Epithelial cell of esophagus (primary cell): ENCODE data around the gene PHLDB1.
"Not testable (repeated sequence)": the region's sequence is repeated elsewhere in the genome, so short reads cannot be mapped to it uniquely, and the experiment has no call there.

Experiments
- DNase-seq: peaks from one replicate; pipeline ENCODE4 v3.0.0; 2010; ENCODE audit warnings: low read depth
- H3K4me3 ChIP-seq: 2 replicates; pipeline ENCODE4 v1.5.1; 2011; ENCODE audit warnings: mild to moderate bottlenecking, low read length, control low read depth
- CTCF ChIP-seq: IDR thresholded peaks from 2 replicates; pipeline ENCODE4 v1.5.1; 2011; ENCODE audit warnings: low read depth, mild to moderate bottlenecking, low read length, control low read depth, inconsistent platforms; ENCODE audit not compliant: insufficient read depth; ENCODE audit errors: missing control alignments

Gene PHLDB1

DNA sequence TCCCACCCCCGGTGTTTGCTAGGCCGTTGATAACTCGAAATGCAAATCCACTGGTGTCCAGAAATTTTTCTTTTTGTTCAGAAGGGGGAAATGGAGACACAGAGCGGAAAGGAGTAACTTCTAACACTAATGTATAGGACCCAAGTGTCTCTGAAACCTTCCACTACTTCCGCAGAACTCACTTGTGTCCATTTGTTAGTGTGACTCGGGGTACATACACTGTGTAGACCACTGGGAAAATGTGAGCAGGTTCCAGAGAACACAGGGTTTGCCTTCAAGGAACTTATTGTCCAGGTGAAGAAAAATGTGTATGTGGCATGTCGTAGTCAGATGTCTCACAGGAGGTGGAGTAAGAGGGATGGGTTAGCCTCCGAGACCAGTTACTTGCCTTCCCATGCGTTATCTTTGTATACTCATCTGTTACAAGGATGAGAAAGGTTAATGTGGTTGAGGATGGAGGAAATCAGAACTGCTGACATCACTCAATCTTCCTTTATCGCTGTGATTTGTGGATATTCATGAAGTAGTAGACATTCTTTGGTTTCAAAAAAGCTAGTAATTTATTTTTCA, 34.3 kb upstream of the PHLDB1 start:
- H3K4me3 ChIP-seq: peak overlapping the region; percentile 90
- no peak for TF ChIP-seq CTCF
- DNase-seq: peak; percentile 62

GRCh38 chr11:118574636-118575035, 32.8 kb upstream of the PHLDB1 start:
- no peak for TF ChIP-seq CTCF
- H3K4me3 ChIP-seq: no peak overlapping the region
- DNase-seq: no peak

GRCh38 chr11:118577995-118578394, 29.4 kb upstream of the PHLDB1 start:
- H3K4me3 ChIP-seq, DNase-seq: not testable (repeated sequence)

- H3K4me3 ChIP-seq: no peak overlapping the region
- TF ChIP-seq CTCF: no peak
- no peak for DNase-seq
Measured at GRCh38 chr11:118581057-118581456, 26.4 kb upstream of the PHLDB1 start.

- no peak overlapping the region for H3K4me3 ChIP-seq
- DNase-seq: no peak
- TF ChIP-seq CTCF: no peak
Measured at GRCh38 chr11:118587952-118588351, 19.5 kb upstream of the PHLDB1 start.

GRCh38 chr11:118592616-118593367, 14.6 kb upstream of the PHLDB1 start:
- no peak overlapping the region for H3K4me3 ChIP-seq
- no peak for TF ChIP-seq CTCF
- DNase-seq: no peak

- H3K4me3 ChIP-seq: not testable (repeated sequence)
- TF ChIP-seq CTCF: peak; percentile 47
- peak; percentile 55 for DNase-seq
Measured at GRCh38 chr11:118594984-118595383, 12.4 kb upstream of the PHLDB1 start.
